GM21381 (cell line): ENCODE measurements around the gene WNK2.

Experiments used
- ATAC-seq: cut with Tn5 transposase; IDR thresholded peaks from one replicate; pipeline ENCODE4 v1.9.1; 2021; ENCODE audit warnings: mild to moderate bottlenecking, moderate library complexity; ENCODE audit not compliant: unreplicated experiment

Gene WNK2

GRCh38 chr9:93161786-93162562 is 22.0 kb upstream of the WNK2 start:
- no peak for ATAC-seq

GRCh38 chr9:93164085-93164484 is 19.9 kb upstream of the WNK2 start:
- ATAC-seq: no peak

- ATAC-seq: no peak
Measured at GRCh38 chr9:93166699-93167098, 17.2 kb upstream of the WNK2 start.

GRCh38 chr9:93167185-93167584 is 16.8 kb upstream of the WNK2 start:
- no peak for ATAC-seq

- ATAC-seq: no peak
Measured at GRCh38 chr9:93167838-93168237, 16.1 kb upstream of the WNK2 start.

- no peak for ATAC-seq
Measured at GRCh38 chr9:93168581-93168980, 15.4 kb upstream of the WNK2 start.

GRCh38 chr9:93169444-93169843 is 14.5 kb upstream of the WNK2 start:
- no peak for ATAC-seq

GRCh38 chr9:93170571-93170970 is 13.4 kb upstream of the WNK2 start:
- ATAC-seq: no peak

- no peak for ATAC-seq
Measured at GRCh38 chr9:93171261-93171990, 12.5 kb upstream of the WNK2 start.

- ATAC-seq: no peak
Measured at GRCh38 chr9:93172666-93173364, 11.1 kb upstream of the WNK2 start.

GRCh38 chr9:93173365-93174051 is 10.4 kb upstream of the WNK2 start:
- no peak for ATAC-seq

- ATAC-seq: no peak
Measured at GRCh38 chr9:93174976-93175375, 9.0 kb upstream of the WNK2 start.

- no peak for ATAC-seq
Measured at GRCh38 chr9:93177676-93178075, 6.3 kb upstream of the WNK2 start.

GRCh38 chr9:93178851-93179786 is 4.8 kb upstream of the WNK2 start:
- ATAC-seq: no peak

- ATAC-seq: no peak
Measured at GRCh38 chr9:93180938-93181337, 3.0 kb upstream of the WNK2 start.

GRCh38 chr9:93181672-93182435 is 2.1 kb upstream of the WNK2 start:
- no peak for ATAC-seq

GRCh38 chr9:93182572-93182971 is 1.4 kb upstream of the WNK2 start:
- no peak for ATAC-seq

- no peak for ATAC-seq
Measured at GRCh38 chr9:93183131-93183662, 742 bp upstream of the WNK2 start.
